Keratinocyte (primary cell): ENCODE data around the gene FOXD2.

Experiments used
- EZH2 ChIP-seq: IDR thresholded peaks from one replicate; pipeline ENCODE4 v1.6.1; 2012; ENCODE audit warnings: inconsistent platforms, mild to moderate bottlenecking, low read length, moderate library complexity
- TF ChIP-seq, protein P1 (sequence below), 3 experiments: IDR thresholded peaks in 1 of 3; conservative IDR thresholded peaks in 1 of 3; optimal IDR thresholded peaks in 1 of 3; 2 replicates in 2 of 3; 3 replicates in 1 of 3; pipeline versions ENCODE3 to v1.5.1; 2011; ENCODE audit warnings: low read length in 3 of 3, mild to moderate bottlenecking in 3 of 3, moderate library complexity in 2 of 3, control low read depth in 1 of 3, inconsistent platforms in 1 of 3; ENCODE audit not compliant: insufficient read depth in 2 of 3; ENCODE audit errors: extremely low read depth in 1 of 3

DNA sequence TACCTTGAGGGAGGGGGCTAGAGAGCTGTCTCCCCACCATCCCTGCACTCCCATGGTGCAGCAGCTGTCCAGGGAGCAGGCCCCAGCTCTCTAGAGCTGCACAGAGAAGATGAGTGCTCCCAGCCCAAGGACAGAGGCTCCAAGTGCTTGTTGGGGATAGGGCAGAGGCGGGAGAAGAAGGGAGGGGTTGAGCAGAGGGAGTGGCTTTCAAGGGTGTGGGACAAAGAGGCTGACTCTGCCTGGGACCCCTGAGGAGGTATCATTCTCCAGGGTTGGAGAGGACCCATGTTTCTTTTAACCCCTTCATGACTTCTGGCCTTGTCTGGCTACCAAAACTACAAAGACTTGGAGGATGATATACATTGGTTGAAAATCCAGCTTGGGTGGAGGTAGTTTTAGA is 14.6 kb downstream of the FOXD2 start:
- TF ChIP-seq, protein P1, sequence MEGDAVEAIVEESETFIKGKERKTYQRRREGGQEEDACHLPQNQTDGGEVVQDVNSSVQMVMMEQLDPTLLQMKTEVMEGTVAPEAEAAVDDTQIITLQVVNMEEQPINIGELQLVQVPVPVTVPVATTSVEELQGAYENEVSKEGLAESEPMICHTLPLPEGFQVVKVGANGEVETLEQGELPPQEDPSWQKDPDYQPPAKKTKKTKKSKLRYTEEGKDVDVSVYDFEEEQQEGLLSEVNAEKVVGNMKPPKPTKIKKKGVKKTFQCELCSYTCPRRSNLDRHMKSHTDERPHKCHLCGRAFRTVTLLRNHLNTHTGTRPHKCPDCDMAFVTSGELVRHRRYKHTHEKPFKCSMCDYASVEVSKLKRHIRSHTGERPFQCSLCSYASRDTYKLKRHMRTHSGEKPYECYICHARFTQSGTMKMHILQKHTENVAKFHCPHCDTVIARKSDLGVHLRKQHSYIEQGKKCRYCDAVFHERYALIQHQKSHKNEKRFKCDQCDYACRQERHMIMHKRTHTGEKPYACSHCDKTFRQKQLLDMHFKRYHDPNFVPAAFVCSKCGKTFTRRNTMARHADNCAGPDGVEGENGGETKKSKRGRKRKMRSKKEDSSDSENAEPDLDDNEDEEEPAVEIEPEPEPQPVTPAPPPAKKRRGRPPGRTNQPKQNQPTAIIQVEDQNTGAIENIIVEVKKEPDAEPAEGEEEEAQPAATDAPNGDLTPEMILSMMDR (optimal IDR thresholded peaks at IDR 0.05 in 1 of 3, IDR thresholded peaks at IDR 0.05 in 1 of 3, conservative IDR thresholded peaks at IDR 0.05 in 1 of 3; ENCODE audit: extremely low read depth in 1 of 3, insufficient read depth in 2 of 3, low read length in 3 of 3): no peak
- TF ChIP-seq EZH2: no peak
